GM12873 (cell line): ENCODE data around the gene OSBP2.

Experiments
- CTCF ChIP-seq: IDR thresholded peaks from 2 replicates; pipeline ENCODE4 v1.5.1; 2012; ENCODE audit warnings: low read depth, mild to moderate bottlenecking, moderate library complexity, low read length, control low read depth; ENCODE audit not compliant: insufficient read depth; ENCODE audit errors: missing control alignments

Gene OSBP2

GRCh38 chr22:30947173-30947815 lies 252.6 kb downstream of the OSBP2 start:
- no peak for TF ChIP-seq CTCF

- TF ChIP-seq CTCF: peak; percentile 42
Observed at GRCh38 chr22:30947816-30948454, 253.3 kb downstream of the OSBP2 start.

- no peak for TF ChIP-seq CTCF
Observed at GRCh38 chr22:30948930-30949342, 254.3 kb downstream of the OSBP2 start.

- TF ChIP-seq CTCF: no peak
Observed at GRCh38 chr22:30949934-30950660, 255.4 kb downstream of the OSBP2 start.

- TF ChIP-seq CTCF: no peak
Observed at GRCh38 chr22:30953206-30953605, 258.5 kb downstream of the OSBP2 start.

GRCh38 chr22:30955153-30955552 lies 260.5 kb downstream of the OSBP2 start:
- TF ChIP-seq CTCF: no peak
